Thoracic aorta (tissue), 2 donors: ENCODE measurements around the gene DISP3. TPM values are rescaled to one million over a fixed set of nuclear protein-coding genes. Genes with fewer than 3 reads are reported as not detected.

Source experiments
- ATAC-seq: fragments of 150-250 bp; one replicate; pipeline ENCODE4 v1.8.0; 2017; ENCODE audit warnings: low read depth; ENCODE audit not compliant: insufficient number of reproducible peaks, low FRiP score
- DNase-seq: peaks from one replicate; pipeline ENCODE4 v3.0.0-alpha.2; 2020; ENCODE audit warnings: low spot score
- H3K27ac ChIP-seq, 2 donors: fragments of 200-600 bp; sonication (generic); 1 replicate in 1 of 2; 2 replicates in 1 of 2; pipeline ENCODE4 v1.5.1; 2016; ENCODE audit warnings: mild to moderate bottlenecking in 2 of 2, moderate library complexity in 2 of 2
- H3K27me3 ChIP-seq: fragments of 200-600 bp; sonication (generic); replicated peaks from 2 replicates; pipeline ENCODE4 v1.6.0; 2016; ENCODE audit warnings: mild to moderate bottlenecking; ENCODE audit not compliant: insufficient read depth
- H3K36me3 ChIP-seq: fragments of 200-600 bp; sonication (generic); one replicate; pipeline ENCODE4 v1.5.1; 2016
- H3K4me1 ChIP-seq, 2 donors: fragments of 200-600 bp; sonication (generic); 1 replicate in 1 of 2; 2 replicates in 1 of 2; pipeline versions ENCODE4 v1.5.1 to v1.6.0; 2016; ENCODE audit warnings: low read depth in 2 of 2, mild to moderate bottlenecking in 1 of 2; ENCODE audit not compliant: control insufficient read depth in 1 of 2
- H3K4me3 ChIP-seq: fragments of 200-600 bp; sonication (generic); 2 replicates; pipeline ENCODE4 v1.5.1; 2016; ENCODE audit warnings: mild to moderate bottlenecking
- H3K9me3 ChIP-seq: fragments of 200-600 bp; sonication (generic); 2 replicates; pipeline ENCODE4 v1.5.1; 2016
- total RNA-seq, 2 donors: library from RNA; depleted of rRNA; stranded (reverse); fragments of >200 nt; gene quantifications; one replicate each; pipeline versions ENCODE4 v1.1.0 to v1.2.3, GENCODE V29; 2016
- TF ChIP-seq, protein P1 (sequence below): fragments of 200-600 bp; sonication (generic); IDR thresholded peaks from one replicate; pipeline ENCODE4 v1.5.1; 2019; ENCODE audit warnings: antibody characterized with exemption

Gene DISP3
- total RNA-seq, 2 donors from 2014 or later = not detected

DNA sequence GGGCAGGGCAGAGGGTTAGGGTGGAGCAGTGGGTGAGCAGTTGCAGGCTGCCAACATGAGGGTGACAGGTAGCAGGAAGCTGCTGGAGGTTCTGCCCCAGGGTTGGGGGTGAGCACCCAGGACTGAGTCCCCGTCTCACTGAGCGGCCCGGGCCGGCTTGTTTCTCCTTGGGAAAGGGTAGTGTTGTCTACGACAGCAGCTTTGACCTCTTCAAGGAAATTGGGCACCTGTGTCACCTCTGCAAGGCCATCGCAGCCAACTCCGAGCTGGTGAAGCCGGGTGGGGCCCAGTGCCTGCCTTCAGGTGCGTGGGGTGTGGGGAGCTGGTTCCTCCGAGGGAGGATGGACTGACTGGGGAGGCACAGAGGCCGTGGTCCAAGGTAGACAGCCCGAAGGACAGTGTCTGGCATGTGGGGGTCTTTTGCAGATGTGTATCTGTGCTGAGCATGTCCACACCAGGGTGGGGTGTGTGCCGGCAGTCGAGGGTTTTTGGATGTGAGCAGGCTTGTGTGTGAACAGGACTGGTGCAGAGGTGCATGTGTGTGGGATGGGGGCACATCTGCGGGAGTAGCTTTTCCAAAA, 51.9 kb downstream of the DISP3 start:
- Histone ChIP-seq H3K27me3 (no peaks in the 10 kb centered on the region), H3K4me3 (no peak overlapping the region)

DNA sequence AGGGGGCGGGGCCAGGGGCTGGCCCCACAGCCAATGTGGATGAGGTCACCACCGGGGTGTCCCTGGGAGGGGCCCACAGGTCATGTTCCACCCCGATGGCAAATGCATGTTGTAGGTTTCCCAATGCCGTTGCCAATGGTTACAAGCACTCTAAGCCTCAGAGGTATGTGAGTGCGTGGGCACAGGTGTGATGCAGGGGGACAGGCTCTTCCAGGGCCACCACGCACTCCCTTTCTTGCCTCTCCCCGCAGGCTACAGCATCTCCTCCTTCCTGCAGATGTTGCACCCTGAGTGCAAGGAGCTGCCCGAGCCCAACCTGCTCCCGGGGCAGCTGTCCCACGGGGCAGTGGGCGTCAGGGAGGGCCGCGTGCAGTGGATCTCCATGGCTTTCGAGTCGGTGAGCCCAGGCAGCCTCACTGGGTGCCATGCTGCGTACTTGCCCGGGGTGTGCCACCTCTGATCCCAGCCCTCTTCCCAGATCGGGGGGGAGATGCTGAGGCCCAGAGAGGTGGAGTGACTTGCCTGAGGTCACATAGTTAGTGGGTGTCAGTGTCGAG, 52.4 kb downstream of the DISP3 start:
- Histone ChIP-seq H3K36me3 (no peaks in the 10 kb centered on the region), H3K27ac (no peak overlapping the region), H3K4me1 (no peaks in the 10 kb centered on the region), H3K4me3 (no peak overlapping the region), H3K9me3 (no peaks in the 10 kb centered on the region), H3K27me3 (no peaks in the 10 kb centered on the region)
- TF ChIP-seq, protein P1, sequence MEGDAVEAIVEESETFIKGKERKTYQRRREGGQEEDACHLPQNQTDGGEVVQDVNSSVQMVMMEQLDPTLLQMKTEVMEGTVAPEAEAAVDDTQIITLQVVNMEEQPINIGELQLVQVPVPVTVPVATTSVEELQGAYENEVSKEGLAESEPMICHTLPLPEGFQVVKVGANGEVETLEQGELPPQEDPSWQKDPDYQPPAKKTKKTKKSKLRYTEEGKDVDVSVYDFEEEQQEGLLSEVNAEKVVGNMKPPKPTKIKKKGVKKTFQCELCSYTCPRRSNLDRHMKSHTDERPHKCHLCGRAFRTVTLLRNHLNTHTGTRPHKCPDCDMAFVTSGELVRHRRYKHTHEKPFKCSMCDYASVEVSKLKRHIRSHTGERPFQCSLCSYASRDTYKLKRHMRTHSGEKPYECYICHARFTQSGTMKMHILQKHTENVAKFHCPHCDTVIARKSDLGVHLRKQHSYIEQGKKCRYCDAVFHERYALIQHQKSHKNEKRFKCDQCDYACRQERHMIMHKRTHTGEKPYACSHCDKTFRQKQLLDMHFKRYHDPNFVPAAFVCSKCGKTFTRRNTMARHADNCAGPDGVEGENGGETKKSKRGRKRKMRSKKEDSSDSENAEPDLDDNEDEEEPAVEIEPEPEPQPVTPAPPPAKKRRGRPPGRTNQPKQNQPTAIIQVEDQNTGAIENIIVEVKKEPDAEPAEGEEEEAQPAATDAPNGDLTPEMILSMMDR = no peak
- no peak for ATAC-seq
- DNase-seq = no peak

More for the DNA sequence above, 51.9 kb downstream of the DISP3 start:
- H3K9me3 ChIP-seq = no peaks in the 10 kb centered on the region
- H3K4me1 ChIP-seq = no peaks in the 10 kb centered on the region
- H3K36me3 ChIP-seq = no peaks in the 10 kb centered on the region
- no peak for ATAC-seq
- no peak overlapping the region for H3K27ac ChIP-seq
- TF ChIP-seq, protein P1 = no peak
- no peak for DNase-seq

DNA sequence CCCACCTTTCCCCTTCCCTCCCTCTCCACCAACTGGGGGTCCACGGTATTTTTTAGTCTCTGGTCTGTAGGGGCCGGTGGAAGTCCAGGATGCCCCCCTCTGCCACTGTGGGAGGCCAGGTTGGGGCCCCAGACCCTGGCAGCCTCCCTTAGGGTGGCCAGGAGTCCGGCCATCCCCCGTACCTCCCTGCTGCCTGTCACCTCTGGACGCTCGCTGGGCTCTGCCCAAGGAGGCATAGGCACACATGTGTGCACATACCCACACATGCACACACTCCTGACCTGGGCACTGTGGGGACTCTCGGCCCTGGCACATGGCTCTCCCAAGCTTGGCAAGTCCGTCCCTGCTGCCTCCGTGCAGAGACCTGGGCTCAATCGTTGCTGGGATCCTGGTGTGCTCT, 53.0 kb downstream of the DISP3 start:
- H3K36me3 ChIP-seq = no peaks in the 10 kb centered on the region
- no peak overlapping the region for H3K4me3 ChIP-seq
- no peak overlapping the region for H3K27ac ChIP-seq
- TF ChIP-seq, protein P1 = no peak
- ATAC-seq = no peak
- no peaks in the 10 kb centered on the region for H3K4me1 ChIP-seq
- H3K9me3 ChIP-seq = no peaks in the 10 kb centered on the region
- DNase-seq = no peak
- H3K27me3 ChIP-seq = no peaks in the 10 kb centered on the region

DNA sequence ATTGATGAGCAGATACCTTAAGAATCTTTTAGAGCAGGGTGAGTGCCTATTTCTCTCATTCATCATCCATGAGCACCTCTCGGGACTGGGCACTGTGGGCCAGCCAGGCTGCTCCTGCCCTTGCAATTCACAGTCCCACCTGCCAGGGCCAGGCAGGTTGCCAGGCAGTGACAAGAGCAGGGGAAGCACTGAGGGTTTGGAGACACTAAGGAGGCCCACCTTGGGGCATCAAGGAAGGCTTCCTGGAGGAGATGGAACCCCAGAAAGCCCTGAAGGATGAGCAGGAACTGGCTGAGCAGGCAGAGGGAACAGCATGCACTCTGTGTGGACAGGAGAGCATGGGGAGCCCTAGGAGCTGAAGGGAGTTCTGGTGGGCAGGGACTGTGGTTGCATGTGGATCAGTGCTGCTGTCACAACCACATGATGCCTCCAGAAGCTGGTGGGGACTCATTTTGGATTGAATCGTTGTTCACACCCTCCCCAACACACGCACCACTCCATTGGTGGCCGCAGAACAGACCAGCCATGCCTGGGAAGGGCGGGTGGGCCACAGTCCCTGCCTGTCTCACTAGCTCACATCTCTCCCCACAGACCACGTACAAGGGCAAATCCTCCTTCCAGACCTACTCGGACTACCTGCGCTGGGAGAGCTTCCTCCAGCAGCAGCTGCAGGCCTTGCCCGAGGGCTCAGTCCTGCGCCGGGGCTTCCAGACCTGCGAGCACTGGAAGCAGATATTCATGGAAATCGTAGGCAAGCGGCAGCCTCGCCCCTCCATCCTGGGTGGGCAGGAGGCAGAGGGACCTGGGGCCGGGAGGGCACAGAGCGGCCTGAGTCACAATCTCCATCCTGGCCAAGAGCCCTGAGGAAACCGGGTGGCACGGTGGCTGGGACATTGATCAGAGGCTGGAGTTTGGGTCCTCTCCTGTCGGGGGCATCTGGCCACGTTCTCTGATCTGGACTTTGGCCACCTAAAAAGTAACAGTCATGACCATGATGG, 55.1 kb downstream of the DISP3 start:
- no peak for DNase-seq

More for the DNA sequence above, 55.1 kb downstream of the DISP3 start:
- Histone ChIP-seq H3K36me3 (no peaks in the 10 kb centered on the region), H3K9me3 (no peaks in the 10 kb centered on the region), H3K4me1 (no peaks in the 10 kb centered on the region), H3K4me3 (no peak overlapping the region), H3K27me3 (no peaks in the 10 kb centered on the region), H3K27ac (no peak overlapping the region)
- TF ChIP-seq, protein P1 = no peak
- ATAC-seq = no peak
